Nephron progenitor cell (in vitro differentiated cells): Measurements from ENCODE around the gene TEC.
A peak's percentile ranks its signal among the peaks of the same experiment; 100 is the strongest.

ENCODE experiments used
- DNase-seq: peaks from one replicate; pipeline ENCODE4 v3.0.0; 2021
- H3K27ac Mint-ChIP-seq: 2 replicates; pipeline ENCODE4 v1.8.0; 2021; ENCODE audit warnings: mild to moderate bottlenecking, moderate library complexity, mixed read lengths
- H3K27me3 Mint-ChIP-seq: 2 replicates; pipeline ENCODE4 v1.8.0; 2021; ENCODE audit warnings: mild to moderate bottlenecking, low read depth, mixed read lengths; ENCODE audit not compliant: poor library complexity
- H3K36me3 Mint-ChIP-seq: 2 replicates; pipeline ENCODE4 v1.8.0; 2021; ENCODE audit warnings: low read depth, mixed read lengths
- H3K4me1 Mint-ChIP-seq: 2 replicates; pipeline ENCODE4 v1.8.0; 2021; ENCODE audit warnings: mixed read lengths
- H3K4me3 Mint-ChIP-seq: 2 replicates; pipeline ENCODE4 v1.8.0; 2021; ENCODE audit warnings: mild to moderate bottlenecking, moderate library complexity, mixed read lengths
- H3K9me3 Mint-ChIP-seq: 2 replicates; pipeline ENCODE4 v1.8.0; 2021; ENCODE audit warnings: mild to moderate bottlenecking, moderate library complexity, mixed read lengths
- TF ChIP-seq, protein P1 (sequence below): fragments of 200-600 bp; sonication (generic); IDR thresholded peaks from 2 replicates; pipeline ENCODE4 v1.5.0; 2021; ENCODE audit warnings: antibody characterized with exemption

Gene TEC

DNA sequence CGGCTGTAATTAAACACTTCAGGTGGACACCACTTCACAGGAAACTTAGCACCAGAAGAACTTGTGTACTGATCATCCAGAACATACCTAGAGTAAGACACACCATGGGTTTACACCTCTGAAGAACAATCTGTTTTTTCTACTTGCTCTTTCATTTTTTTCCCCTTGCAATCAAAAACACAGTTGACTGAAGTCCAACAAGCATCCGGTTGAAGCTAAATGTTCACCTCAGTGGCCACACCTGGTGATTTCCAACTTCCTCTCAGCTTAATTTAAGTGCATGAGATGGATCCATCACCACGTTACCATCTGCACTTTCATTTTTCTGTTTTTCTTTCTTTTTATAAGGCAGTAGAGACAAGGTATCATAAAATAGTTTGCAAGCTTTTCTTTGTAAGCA, 130.7 kb downstream of the TEC start:
- TF ChIP-seq, protein P1, sequence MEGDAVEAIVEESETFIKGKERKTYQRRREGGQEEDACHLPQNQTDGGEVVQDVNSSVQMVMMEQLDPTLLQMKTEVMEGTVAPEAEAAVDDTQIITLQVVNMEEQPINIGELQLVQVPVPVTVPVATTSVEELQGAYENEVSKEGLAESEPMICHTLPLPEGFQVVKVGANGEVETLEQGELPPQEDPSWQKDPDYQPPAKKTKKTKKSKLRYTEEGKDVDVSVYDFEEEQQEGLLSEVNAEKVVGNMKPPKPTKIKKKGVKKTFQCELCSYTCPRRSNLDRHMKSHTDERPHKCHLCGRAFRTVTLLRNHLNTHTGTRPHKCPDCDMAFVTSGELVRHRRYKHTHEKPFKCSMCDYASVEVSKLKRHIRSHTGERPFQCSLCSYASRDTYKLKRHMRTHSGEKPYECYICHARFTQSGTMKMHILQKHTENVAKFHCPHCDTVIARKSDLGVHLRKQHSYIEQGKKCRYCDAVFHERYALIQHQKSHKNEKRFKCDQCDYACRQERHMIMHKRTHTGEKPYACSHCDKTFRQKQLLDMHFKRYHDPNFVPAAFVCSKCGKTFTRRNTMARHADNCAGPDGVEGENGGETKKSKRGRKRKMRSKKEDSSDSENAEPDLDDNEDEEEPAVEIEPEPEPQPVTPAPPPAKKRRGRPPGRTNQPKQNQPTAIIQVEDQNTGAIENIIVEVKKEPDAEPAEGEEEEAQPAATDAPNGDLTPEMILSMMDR: no peak
- no peak overlapping the region for H3K4me3 Mint-ChIP-seq
- no peak overlapping the region for H3K27ac Mint-ChIP-seq
- peaks cover 3% of the 10 kb centered on the region for H3K9me3 Mint-ChIP-seq
- H3K27me3 Mint-ChIP-seq: no peaks in the 10 kb centered on the region
- DNase-seq: no peak
- H3K36me3 Mint-ChIP-seq: peaks cover 5% of the 10 kb centered on the region
- peaks cover 9% of the 10 kb centered on the region for H3K4me1 Mint-ChIP-seq

DNA sequence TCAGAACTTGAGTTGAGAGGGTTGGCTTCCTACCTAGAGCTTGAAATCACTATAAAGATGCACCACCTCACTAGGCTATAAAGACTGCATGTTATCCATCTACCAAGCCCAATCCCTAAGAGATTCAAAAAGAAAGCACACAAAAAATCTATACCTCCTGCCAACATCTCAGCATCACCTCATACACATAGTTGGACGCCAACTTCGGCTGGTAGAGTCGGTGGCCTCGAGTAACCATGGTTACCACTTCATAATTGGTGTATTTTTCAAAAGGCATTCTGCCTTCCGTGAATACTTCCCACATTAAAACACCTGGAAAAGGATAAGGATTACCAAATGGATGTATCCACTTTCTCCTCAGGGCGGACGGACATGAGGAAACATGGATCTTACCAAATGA, 131.1 kb downstream of the TEC start:
- TF ChIP-seq, protein P1: no peak
- peaks cover 5% of the 10 kb centered on the region for H3K36me3 Mint-ChIP-seq
- H3K9me3 Mint-ChIP-seq: peaks cover 3% of the 10 kb centered on the region
- no peaks in the 10 kb centered on the region for H3K27me3 Mint-ChIP-seq
- H3K27ac Mint-ChIP-seq: no peak overlapping the region
- no peak overlapping the region for H3K4me3 Mint-ChIP-seq
- peaks cover 9% of the 10 kb centered on the region for H3K4me1 Mint-ChIP-seq
- no peak for DNase-seq

DNA sequence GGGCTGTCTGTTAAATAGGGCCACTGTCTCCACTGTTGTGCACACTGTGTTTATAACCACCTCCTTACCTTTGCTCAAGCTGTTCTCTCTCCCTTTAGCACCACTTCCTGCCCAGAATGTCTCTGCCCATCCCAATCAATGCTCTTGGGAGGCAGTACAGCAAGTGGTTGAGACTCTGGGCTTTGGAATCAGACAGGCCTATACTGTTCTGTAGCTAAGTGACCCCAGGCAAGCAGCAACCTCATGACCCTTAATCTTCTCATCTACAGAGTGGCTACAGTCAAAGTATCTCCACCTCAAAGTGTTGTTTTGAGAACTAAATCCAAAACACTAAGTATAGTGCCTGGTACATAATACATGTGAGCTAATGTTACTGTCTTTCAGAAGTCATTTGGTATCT, 131.8 kb downstream of the TEC start:
- TF ChIP-seq, protein P1: no peak
- Mint-ChIP-seq H3K27me3 (no peaks in the 10 kb centered on the region), H3K27ac (peak overlapping the region; percentile 36), H3K4me3 (no peak overlapping the region), H3K4me1 (peaks cover 9% of the 10 kb centered on the region), H3K9me3 (peaks cover 3% of the 10 kb centered on the region), H3K36me3 (peaks cover 5% of the 10 kb centered on the region)
- no peak for DNase-seq

DNA sequence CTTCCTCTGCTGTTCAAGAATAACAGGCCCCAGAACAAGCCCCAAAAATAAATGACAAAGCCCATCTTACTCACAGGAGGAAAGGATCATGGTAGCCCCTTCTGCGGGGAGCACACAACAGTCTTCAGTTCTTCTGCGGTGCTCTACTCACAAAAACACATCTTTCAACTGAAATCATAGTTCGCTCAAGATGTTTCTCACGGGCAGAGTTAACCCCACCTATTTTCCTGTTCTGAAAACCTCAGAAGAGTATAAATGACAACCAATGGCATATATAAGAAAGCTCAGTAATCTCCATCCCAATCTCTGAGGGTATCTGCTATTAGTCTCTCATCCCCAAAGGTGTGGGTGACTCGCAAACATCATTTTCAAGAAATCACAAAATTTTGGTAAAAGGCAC, 135.6 kb downstream of the TEC start, which contains the start of gene TXK:
TXK (minus strand) TSS at position 170 of the 400 bp plus-strand sequence; CDS start at position 90, 80 bp downstream.
- Mint-ChIP-seq H3K27ac (no peak within 1 kb of the TSS), H3K9me3 (peaks cover 3% of the 10 kb centered on the region), H3K27me3 (no peaks in the 10 kb centered on the region), H3K4me1 (peaks cover 9% of the 10 kb centered on the region), H3K4me3 (no peak within 1 kb of the TSS), H3K36me3 (peaks cover 5% of the 10 kb centered on the region)
- TF ChIP-seq, protein P1: no peak
- DNase-seq: no peak

DNA sequence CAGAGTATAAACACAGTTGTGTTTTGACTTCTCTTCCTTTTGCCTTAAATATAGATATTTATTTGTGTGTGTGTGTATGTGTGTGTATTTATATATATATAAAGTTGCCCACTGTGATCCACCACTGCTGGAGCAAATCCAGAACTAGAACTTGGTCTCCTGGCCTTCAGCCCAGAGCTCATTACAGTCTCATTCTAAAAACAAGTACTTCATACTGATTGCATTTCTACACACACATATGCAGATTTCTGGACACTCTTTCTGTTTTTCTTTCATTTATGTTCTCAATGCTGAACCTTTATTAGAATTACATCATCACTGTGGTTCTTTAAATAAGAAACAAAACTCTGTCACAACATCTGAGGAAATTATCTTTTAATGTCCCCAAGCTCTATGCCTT, 136.0 kb downstream of the TEC start:
- Mint-ChIP-seq H3K27me3 (no peaks in the 10 kb centered on the region), H3K4me1 (peaks cover 9% of the 10 kb centered on the region), H3K4me3 (no peak overlapping the region), H3K27ac (no peak overlapping the region), H3K9me3 (peaks cover 3% of the 10 kb centered on the region), H3K36me3 (peaks cover 5% of the 10 kb centered on the region)
- DNase-seq: no peak
- TF ChIP-seq, protein P1: no peak

DNA sequence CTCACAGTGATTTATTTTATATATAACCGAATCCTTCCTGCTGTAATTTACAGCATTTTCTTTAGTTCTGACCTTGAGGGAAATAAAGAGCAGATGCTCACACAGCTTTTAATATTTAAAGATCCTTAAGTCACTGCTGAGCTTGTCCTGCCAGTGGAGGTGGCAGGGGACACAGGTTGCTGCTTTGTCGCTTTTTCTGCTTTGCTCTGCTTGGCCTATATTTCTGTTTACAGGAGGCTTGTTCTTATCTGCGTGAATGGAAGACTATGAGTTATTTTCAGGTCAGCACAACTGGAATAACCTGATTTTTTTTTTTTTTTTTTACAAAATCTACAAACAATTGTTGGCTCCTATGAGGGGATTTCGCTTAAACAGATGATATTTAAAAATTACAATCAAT, 137.9 kb downstream of the TEC start:
- H3K27ac Mint-ChIP-seq: no peak overlapping the region
- no peak overlapping the region for H3K4me3 Mint-ChIP-seq
- no peak for DNase-seq
- H3K4me1 Mint-ChIP-seq: peaks cover 10% of the 10 kb centered on the region
- TF ChIP-seq, protein P1: no peak
- peaks cover 3% of the 10 kb centered on the region for H3K9me3 Mint-ChIP-seq
- H3K36me3 Mint-ChIP-seq: peaks cover 5% of the 10 kb centered on the region
- H3K27me3 Mint-ChIP-seq: no peaks in the 10 kb centered on the region
